GM18909 (cell line): Measurements from ENCODE around the gene MBTPS1.

Source experiments
- ATAC-seq: cut with Tn5 transposase; IDR thresholded peaks from one replicate; pipeline ENCODE4 v1.9.1; 2021; ENCODE audit warnings: mild to moderate bottlenecking; ENCODE audit not compliant: unreplicated experiment, poor library complexity

MBTPS1 gene

GRCh38 chr16:84041881-84042280 is 74.9 kb downstream of the MBTPS1 start:
- ATAC-seq, result no peak

GRCh38 chr16:84040823-84041820 is 75.6 kb downstream of the MBTPS1 start:
- no peak for ATAC-seq

- ATAC-seq, result no peak
Observed at GRCh38 chr16:84040226-84040822, 76.4 kb downstream of the MBTPS1 start.

- no peak for ATAC-seq
Observed at GRCh38 chr16:84039696-84040095, 77.0 kb downstream of the MBTPS1 start.

- no peak for ATAC-seq
Observed at GRCh38 chr16:84038469-84038868, 78.3 kb downstream of the MBTPS1 start.

- ATAC-seq, result no peak
Observed at GRCh38 chr16:84036982-84037425, 79.7 kb downstream of the MBTPS1 start.

GRCh38 chr16:84036131-84036530 is 80.6 kb downstream of the MBTPS1 start:
- no peak for ATAC-seq

- ATAC-seq, result no peak
Observed at GRCh38 chr16:84034516-84034915, 82.2 kb downstream of the MBTPS1 start.

GRCh38 chr16:84033251-84034195 is 83.2 kb downstream of the MBTPS1 start:
- no peak for ATAC-seq

- ATAC-seq, result no peak
Observed at GRCh38 chr16:84032458-84033178, 84.1 kb downstream of the MBTPS1 start.

GRCh38 chr16:84031556-84031955 is 85.2 kb downstream of the MBTPS1 start:
- ATAC-seq, result no peak

GRCh38 chr16:84029297-84030047 is 87.3 kb downstream of the MBTPS1 start:
- no peak for ATAC-seq

GRCh38 chr16:84027625-84028024 is 89.1 kb downstream of the MBTPS1 start:
- ATAC-seq, result no peak

GRCh38 chr16:84026606-84027005 is 90.1 kb downstream of the MBTPS1 start:
- no peak for ATAC-seq

GRCh38 chr16:84024854-84025253 is 91.9 kb downstream of the MBTPS1 start:
- no peak for ATAC-seq

- no peak for ATAC-seq
Observed at GRCh38 chr16:84022644-84023043, 94.1 kb downstream of the MBTPS1 start.

- ATAC-seq, result no peak
Observed at GRCh38 chr16:84021488-84021887, 95.3 kb downstream of the MBTPS1 start.

GRCh38 chr16:84020353-84020752 is 96.4 kb downstream of the MBTPS1 start:
- ATAC-seq, result no peak

- ATAC-seq, result no peak
Observed at GRCh38 chr16:84018710-84019109, 98.0 kb downstream of the MBTPS1 start.
